Activated CD8-positive, alpha-beta memory T cell treated with anti-CD3 and anti-CD28 coated beads, Interleukin-2, amount 10 ng/mL, durations not matched to agents 7 days and 5 days (primary cell): ENCODE results near the gene CST6. TPM values are rescaled to one million over a fixed set of nuclear protein-coding genes. Genes with fewer than 3 reads are reported as not detected.

Source experiments
- ATAC-seq: fragments of 150-1000 bp; cut with Tn5 transposase; one replicate; pipeline ENCODE4 v1.10.0; 2021; ENCODE audit warnings: moderate library complexity
- CTCF ChIA-PET: fragments of 350-600 bp; sonication (Branson Sonifier 250); formaldehyde crosslinking; loops from one replicate; lab custom pipeline; 2021; ENCODE audit warnings: antibody characterized with exemption; lab: Charles Lee
- DNase-seq: peaks from one replicate; pipeline ENCODE4 v3.0.0-alpha.2; 2020
- H3K27ac Mint-ChIP-seq: one replicate; pipeline ENCODE4 v1.8.0; 2021; ENCODE audit warnings: mild to moderate bottlenecking, mixed read lengths
- H3K27me3 Mint-ChIP-seq: one replicate; pipeline ENCODE4 v1.8.0; 2021; ENCODE audit warnings: mixed read lengths
- H3K36me3 Mint-ChIP-seq: one replicate; pipeline ENCODE4 v1.8.0; 2021; ENCODE audit warnings: mild to moderate bottlenecking, mixed read lengths
- H3K4me1 Mint-ChIP-seq: one replicate; pipeline ENCODE4 v1.8.0; 2021; ENCODE audit warnings: mixed read lengths
- H3K4me3 Mint-ChIP-seq: one replicate; pipeline ENCODE4 v1.8.0; 2021; ENCODE audit warnings: mild to moderate bottlenecking, moderate library complexity, mixed read lengths
- H3K9me3 Mint-ChIP-seq: one replicate; pipeline ENCODE4 v1.8.0; 2022; ENCODE audit warnings: low read depth, mixed read lengths
- total RNA-seq, 2 experiments: library from RNA; stranded (reverse); gene quantifications; one replicate each; pipeline ENCODE4 v1.2.3, GENCODE V29; 2021

The CST6 gene
- total RNA-seq, 2 experiments from 2014 or later: not detected

- CTCF ChIA-PET: interaction anchor here (2.5 to 4.9 kb wide), 2 partner anchors 26 to 39 kb away, joined by 6 to 51 read pairs; no protein-coding TSS in a partner anchor
- no peak overlapping the region for H3K27ac Mint-ChIP-seq
- H3K4me3 Mint-ChIP-seq: no peak overlapping the region
- H3K27me3 Mint-ChIP-seq: no peaks in the 10 kb centered on the region
- peaks cover 5% of the 10 kb centered on the region for H3K36me3 Mint-ChIP-seq
- no peak for ATAC-seq
- peaks cover 32% of the 10 kb centered on the region for H3K4me1 Mint-ChIP-seq
- no peaks in the 10 kb centered on the region for H3K9me3 Mint-ChIP-seq
- DNase-seq: no peak
These were observed 35.9 kb downstream of the CST6 start for GRCh38 chr11:66047541-66048365.

GRCh38 chr11:66048547-66049323 lies 36.9 kb downstream of the CST6 start, which contains the start of gene GAL3ST3:
TSS of gene GAL3ST3 (minus strand) at chr11:66049161. CDS start at chr11:66045415, 3,746 bp downstream.
- no peaks in the 10 kb centered on the region for H3K9me3 Mint-ChIP-seq
- DNase-seq (no peak), ATAC-seq (no peak)
- peaks cover 11% of the 10 kb centered on the region for H3K36me3 Mint-ChIP-seq
- H3K4me3 Mint-ChIP-seq: no peak within 1 kb of the TSS
- H3K27ac Mint-ChIP-seq: no peak within 1 kb of the TSS
- CTCF ChIA-PET: interaction anchor here (2.5 to 4.9 kb wide), 2 partner anchors 27 to 40 kb away, joined by 6 to 51 read pairs; no protein-coding TSS in a partner anchor
- peaks cover 39% of the 10 kb centered on the region for H3K4me1 Mint-ChIP-seq
- H3K27me3 Mint-ChIP-seq: no peaks in the 10 kb centered on the region

- H3K4me3 Mint-ChIP-seq: peak overlapping the region; percentile 89
- H3K27me3 Mint-ChIP-seq: no peaks in the 10 kb centered on the region
- CTCF ChIA-PET: interaction anchor here (0.9 to 8.4 kb wide), 10 partner anchors 15 to 424 kb away, joined by 3 to 93 read pairs (median 6); partner anchors contain the start of genes KAT5 and MUS81
- peak overlapping the region; percentile 19 for H3K27ac Mint-ChIP-seq
- no peaks in the 10 kb centered on the region for H3K9me3 Mint-ChIP-seq
- ATAC-seq: no peak
- peaks cover 24% of the 10 kb centered on the region for H3K36me3 Mint-ChIP-seq
- H3K4me1 Mint-ChIP-seq: peaks cover 35% of the 10 kb centered on the region
- DNase-seq: no peak
These were observed 38.9 kb downstream of the CST6 start for GRCh38 chr11:66050581-66051231.

GRCh38 chr11:66051371-66051765 lies 39.6 kb downstream of the CST6 start:
- Mint-ChIP-seq H3K36me3 (peaks cover 27% of the 10 kb centered on the region), H3K27ac (peak overlapping the region; percentile 83), H3K4me3 (peak overlapping the region; percentile 89), H3K9me3 (no peaks in the 10 kb centered on the region), H3K4me1 (peaks cover 35% of the 10 kb centered on the region), H3K27me3 (no peaks in the 10 kb centered on the region)
- CTCF ChIA-PET: interaction anchor here (1.2 to 8.4 kb wide), 11 partner anchors 15 to 425 kb away, joined by 3 to 93 read pairs (median 6); partner anchors contain the start of genes KAT5 and MUS81
- DNase-seq (no peak), ATAC-seq (no peak)

GRCh38 chr11:66051766-66052663 lies 40.2 kb downstream of the CST6 start, which contains the start of gene SF3B2:
TSS of gene SF3B2 (plus strand) at chr11:66052364. CDS start at chr11:66052385, 21 bp downstream.
- CTCF ChIA-PET: interaction anchor here (1.0 to 8.4 kb wide), 17 partner anchors 7 to 426 kb away, joined by 3 to 93 read pairs (median 5); partner anchors contain the start of genes KAT5 and MUS81
- H3K9me3 Mint-ChIP-seq: no peaks in the 10 kb centered on the region
- peak; percentile 98 for ATAC-seq
- peak within 1 kb of the TSS; percentile 89 for H3K4me3 Mint-ChIP-seq
- H3K27ac Mint-ChIP-seq: peak within 1 kb of the TSS; percentile 99
- peaks cover 33% of the 10 kb centered on the region for H3K36me3 Mint-ChIP-seq
- H3K4me1 Mint-ChIP-seq: peaks cover 35% of the 10 kb centered on the region
- no peaks in the 10 kb centered on the region for H3K27me3 Mint-ChIP-seq
- DNase-seq: peak; percentile 99

GRCh38 chr11:66052664-66052982 lies 40.8 kb downstream of the CST6 start:
- DNase-seq: no peak
- CTCF ChIA-PET: interaction anchor here (1.0 to 8.4 kb wide), 14 partner anchors 8 to 333 kb away, joined by 3 to 93 read pairs (median 6); partner anchors contain the start of gene MUS81
- peak overlapping the region; percentile 89 for H3K4me3 Mint-ChIP-seq
- H3K27ac Mint-ChIP-seq: peak overlapping the region; percentile 99
- peaks cover 35% of the 10 kb centered on the region for H3K4me1 Mint-ChIP-seq
- H3K36me3 Mint-ChIP-seq: peaks cover 36% of the 10 kb centered on the region
- no peak for ATAC-seq
- no peaks in the 10 kb centered on the region for H3K27me3 Mint-ChIP-seq
- no peaks in the 10 kb centered on the region for H3K9me3 Mint-ChIP-seq

GRCh38 chr11:66055021-66055420 lies 43.2 kb downstream of the CST6 start:
- CTCF ChIA-PET: interaction anchor here (0.9 to 8.4 kb wide), 6 partner anchors 10 to 204 kb away, joined by 3 to 93 read pairs (median 4); no protein-coding TSS in a partner anchor
- DNase-seq (no peak), ATAC-seq (no peak)
- no peaks in the 10 kb centered on the region for H3K27me3 Mint-ChIP-seq
- H3K9me3 Mint-ChIP-seq: no peaks in the 10 kb centered on the region
- peaks cover 55% of the 10 kb centered on the region for H3K36me3 Mint-ChIP-seq
- no peak overlapping the region for H3K4me3 Mint-ChIP-seq
- H3K4me1 Mint-ChIP-seq: peaks cover 31% of the 10 kb centered on the region
- H3K27ac Mint-ChIP-seq: no peak overlapping the region

- ATAC-seq (no peak), DNase-seq (no peak)
- H3K4me3 Mint-ChIP-seq: no peak overlapping the region
These were observed 44.7 kb downstream of the CST6 start for GRCh38 chr11:66056501-66056900.

GRCh38 chr11:66059966-66060680 lies 48.3 kb downstream of the CST6 start:
- no peaks in the 10 kb centered on the region for H3K27me3 Mint-ChIP-seq
- no peak overlapping the region for H3K27ac Mint-ChIP-seq
- no peaks in the 10 kb centered on the region for H3K9me3 Mint-ChIP-seq
- H3K4me1 Mint-ChIP-seq: peaks cover 16% of the 10 kb centered on the region
- no peak for DNase-seq
- H3K4me3 Mint-ChIP-seq: no peak overlapping the region
- CTCF ChIA-PET: interaction anchor here (1.2 to 2.5 kb wide), 4 partner anchors 8 to 200 kb away, joined by 3 to 16 read pairs (median 4); partner anchors contain the start of gene MUS81
- ATAC-seq: no peak
- H3K36me3 Mint-ChIP-seq: peaks cover 79% of the 10 kb centered on the region

More at GRCh38 chr11:66056501-66056900, 44.7 kb downstream of the CST6 start:
- no peaks in the 10 kb centered on the region for H3K9me3 Mint-ChIP-seq
- CTCF ChIA-PET: interaction anchor here (5.8 to 8.4 kb wide), 2 partner anchors 11 to 12 kb away, joined by 35 to 93 read pairs; no protein-coding TSS in a partner anchor
- peaks cover 66% of the 10 kb centered on the region for H3K36me3 Mint-ChIP-seq
- no peak overlapping the region for H3K27ac Mint-ChIP-seq
- H3K4me1 Mint-ChIP-seq: peaks cover 25% of the 10 kb centered on the region
- no peaks in the 10 kb centered on the region for H3K27me3 Mint-ChIP-seq

GRCh38 chr11:66061268-66061667 lies 49.5 kb downstream of the CST6 start:
- CTCF ChIA-PET: no interaction called here
- Mint-ChIP-seq H3K36me3 (peaks cover 79% of the 10 kb centered on the region), H3K9me3 (no peaks in the 10 kb centered on the region), H3K27me3 (no peaks in the 10 kb centered on the region), H3K4me3 (no peak overlapping the region), H3K27ac (no peak overlapping the region), H3K4me1 (peaks cover 18% of the 10 kb centered on the region)
- no peak for DNase-seq
- ATAC-seq: no peak

GRCh38 chr11:66062408-66062807 lies 50.6 kb downstream of the CST6 start:
- H3K27me3 Mint-ChIP-seq: no peaks in the 10 kb centered on the region
- CTCF ChIA-PET: interaction anchor here (0.9 to 2.0 kb wide), 2 partner anchors 17 to 54 kb away, joined by 4 to 7 read pairs; no protein-coding TSS in a partner anchor
- H3K4me1 Mint-ChIP-seq: peaks cover 26% of the 10 kb centered on the region
- no peak overlapping the region for H3K4me3 Mint-ChIP-seq
- no peak overlapping the region for H3K27ac Mint-ChIP-seq
- DNase-seq (no peak), ATAC-seq (no peak)
- peaks cover 79% of the 10 kb centered on the region for H3K36me3 Mint-ChIP-seq
- no peaks in the 10 kb centered on the region for H3K9me3 Mint-ChIP-seq
